GM13977 (cell line): Measurements from ENCODE around the gene CD99L2.

Experiments
- DNase-seq: peaks from one replicate; pipeline ENCODE4 v3.0.0; 2012; ENCODE audit warnings: low spot score
- CTCF ChIP-seq: IDR thresholded peaks from 2 replicates; pipeline ENCODE4 v1.5.1; 2012; ENCODE audit warnings: mild to moderate bottlenecking, control low read depth; ENCODE audit not compliant: insufficient read depth; ENCODE audit errors: extremely low read depth, missing control alignments
- in situ Hi-C: fragments of 300-500 bp; cut with MboI; formaldehyde crosslinking; loops from one replicate; pipeline ENCODE4 v1.12.0; 2022; ENCODE audit warnings: low sequenced_read_pairs, low pct_unique_long_range_greater_than_20kb, mixed read lengths, inconsistent platforms; ENCODE audit not compliant: unreplicated experiment

CD99L2 gene

GRCh38 chrX:150935467-150935866 is 37.0 kb upstream of the CD99L2 start:
- no peak for DNase-seq
- TF ChIP-seq CTCF: no peak
- in situ Hi-C loops: no loop called here

- in situ Hi-C loops: no loop called here
- DNase-seq: no peak
Measured at GRCh38 chrX:150934453-150934852, 36.0 kb upstream of the CD99L2 start.

GRCh38 chrX:150933945-150934350 is 35.5 kb upstream of the CD99L2 start:
- TF ChIP-seq CTCF: no peak
- DNase-seq: no peak
- in situ Hi-C loops: no loop called here

More at GRCh38 chrX:150934453-150934852, 36.0 kb upstream of the CD99L2 start:
- TF ChIP-seq CTCF: no peak

DNA sequence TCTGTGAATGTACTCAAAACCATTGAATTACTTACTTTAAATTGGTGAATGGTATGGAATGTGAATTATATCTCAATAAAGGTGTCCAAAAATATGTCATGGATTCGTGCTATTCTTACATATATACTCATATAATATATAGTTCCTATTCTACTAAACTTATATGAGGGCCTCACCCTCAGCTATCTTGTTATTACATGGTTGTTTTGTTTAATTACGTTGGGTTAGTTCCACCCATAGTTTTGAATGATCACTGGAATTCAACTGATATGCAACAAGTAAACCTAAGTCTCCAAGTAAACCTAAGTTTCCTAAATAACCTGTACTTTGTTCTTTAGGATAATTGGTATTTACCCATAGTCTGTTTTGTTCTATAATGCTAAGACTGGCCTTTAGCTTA is 30.6 kb upstream of the CD99L2 start:
- no peak for TF ChIP-seq CTCF
- DNase-seq: no peak
- in situ Hi-C loops: no loop called here

DNA sequence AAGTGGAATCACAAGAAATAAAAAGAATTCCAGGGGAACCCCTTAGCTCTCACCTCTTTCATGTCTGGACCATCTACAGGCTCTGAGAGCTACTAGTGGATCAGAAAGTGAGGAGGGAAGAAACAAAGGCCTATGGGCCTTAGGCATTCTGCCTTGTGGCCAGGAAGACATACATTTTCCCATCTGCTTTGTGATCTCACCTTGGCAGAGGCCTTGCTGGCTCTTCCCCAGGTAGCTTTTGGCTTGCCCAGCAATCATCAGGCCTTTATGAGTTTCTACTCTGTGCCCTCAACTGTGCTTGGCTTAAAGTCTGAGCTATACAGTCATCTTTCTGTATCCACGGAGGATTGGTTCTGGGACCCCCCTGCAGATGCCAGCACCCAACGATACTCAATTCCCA is 28.3 kb upstream of the CD99L2 start:
- no peak for TF ChIP-seq CTCF
- in situ Hi-C loops: no loop called here
- no peak for DNase-seq

DNA sequence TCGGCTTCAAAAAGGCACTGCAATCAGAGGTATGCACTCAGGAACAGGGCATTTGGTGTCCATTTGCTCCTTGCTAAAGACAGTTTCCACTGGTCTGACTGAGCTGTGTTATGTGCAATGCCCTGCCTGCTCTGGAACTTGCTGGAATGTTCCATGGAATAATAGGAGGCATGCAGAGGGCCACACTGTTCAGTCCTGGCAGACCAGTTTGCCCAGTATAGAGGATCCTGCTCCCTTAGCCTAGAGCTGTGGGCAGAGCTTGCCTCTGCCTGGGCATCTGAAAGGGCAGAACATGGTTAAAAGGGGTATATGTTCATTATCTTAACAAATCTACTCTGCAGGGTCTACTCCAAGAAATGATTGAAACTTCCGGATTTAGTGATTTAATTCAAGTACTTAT is 27.8 kb upstream of the CD99L2 start:
- in situ Hi-C loops: no loop called here

More for the DNA sequence above, 27.8 kb upstream of the CD99L2 start:
- DNase-seq: no peak
- TF ChIP-seq CTCF: no peak
